EH (cell line): ENCODE results near the gene SUZ12.
"Not testable (repeated sequence)": the region's sequence is repeated elsewhere in the genome, so short reads cannot be mapped to it uniquely, and the experiment has no call there.

Source experiments
- DNase-seq: peaks from one replicate; pipeline ENCODE4 v3.0.0-alpha.2; 2015; ENCODE audit warnings: low read depth

Gene SUZ12

GRCh38 chr17:31951953-31952352 lies 15.1 kb downstream of the SUZ12 start:
- DNase-seq: not testable (repeated sequence)

- DNase-seq: not testable (repeated sequence)
Observed at GRCh38 chr17:31964131-31964530, 27.3 kb downstream of the SUZ12 start.

GRCh38 chr17:31967648-31968047 lies 30.8 kb downstream of the SUZ12 start:
- no peak for DNase-seq

- peak; percentile 29 for DNase-seq
Observed at GRCh38 chr17:31970416-31970815, 33.6 kb downstream of the SUZ12 start.

GRCh38 chr17:31974269-31975071 lies 37.7 kb downstream of the SUZ12 start:
- peak; percentile 31 for DNase-seq

GRCh38 chr17:31975391-31975790 lies 38.6 kb downstream of the SUZ12 start:
- peak; percentile 12 for DNase-seq

- not testable (repeated sequence) for DNase-seq
Observed at GRCh38 chr17:31991821-31992220, 55.0 kb downstream of the SUZ12 start.

GRCh38 chr17:31997005-31997404 lies 60.2 kb downstream of the SUZ12 start:
- DNase-seq: no peak

GRCh38 chr17:32006957-32007462 lies 70.2 kb downstream of the SUZ12 start, which contains the start of gene LRRC37B:
TSS of gene LRRC37B (plus strand) at chr17:32007383. CDS start at chr17:32021393, 14,010 bp downstream.
- DNase-seq: peak; percentile 79

- DNase-seq: peak; percentile 35
Observed at GRCh38 chr17:32007463-32008298, 70.9 kb downstream of the SUZ12 start.

GRCh38 chr17:32009262-32009542 lies 72.4 kb downstream of the SUZ12 start:
- no peak for DNase-seq

GRCh38 chr17:32010114-32010513 lies 73.3 kb downstream of the SUZ12 start:
- DNase-seq: no peak

GRCh38 chr17:32015245-32016013 lies 78.6 kb downstream of the SUZ12 start:
- DNase-seq: peak; percentile 11

GRCh38 chr17:32016231-32016630 lies 79.4 kb downstream of the SUZ12 start:
- no peak for DNase-seq

GRCh38 chr17:32019228-32019627 lies 82.4 kb downstream of the SUZ12 start:
- DNase-seq: no peak

- peak; percentile 81 for DNase-seq
Observed at GRCh38 chr17:32020943-32021614, 84.3 kb downstream of the SUZ12 start.

GRCh38 chr17:32021615-32021955 lies 84.8 kb downstream of the SUZ12 start:
- DNase-seq: peak; percentile 54

GRCh38 chr17:32022554-32022953 lies 85.7 kb downstream of the SUZ12 start:
- DNase-seq: not testable (repeated sequence)

GRCh38 chr17:32027271-32027670 lies 90.5 kb downstream of the SUZ12 start:
- not testable (repeated sequence) for DNase-seq

GRCh38 chr17:32033223-32033622 lies 96.4 kb downstream of the SUZ12 start:
- DNase-seq: no peak

GRCh38 chr17:32033812-32034211 lies 97.0 kb downstream of the SUZ12 start:
- not testable (repeated sequence) for DNase-seq

- DNase-seq: not testable (repeated sequence)
Observed at GRCh38 chr17:32040246-32040645, 103.4 kb downstream of the SUZ12 start.
